ENCODE measurements around the gene LEFTY1. TPM values are rescaled to one million over a fixed set of nuclear protein-coding genes. Genes with fewer than 3 reads are reported as not detected.

LEFTY1 gene
- total and polyA plus RNA-seq, 2 of the 13 experiments (the other 11 are each of a cell fraction or from before 2014, with no cell fraction given): 0.29 to 0.79 TPM

GRCh38 chr1:225873281-225873850, 15.6 kb downstream of the LEFTY1 start (continued):
- no peak for TF ChIP-seq HMGXB3 (CRISPR knock-in tag; IDR thresholded peaks at IDR 0.05; ENCODE audit: borderline replicate concordance)
- no peak for TF ChIP-seq ZNF878 (CRISPR knock-in tag; IDR thresholded peaks at IDR 0.05)
- TF ChIP-seq CREM (IDR thresholded peaks at IDR 0.05): no peak
- no peak for TF ChIP-seq CREM (CRISPR knock-in tag; IDR thresholded peaks at IDR 0.05)
- no peak for TF ChIP-seq ATAD3A (CRISPR knock-in tag; IDR thresholded peaks at IDR 0.05)
- TF ChIP-seq PCBP2 (optimal IDR thresholded peaks at IDR 0.05; ENCODE audit: low read depth, low read length, poor library complexity, severe bottlenecking): no peak
- no peak for TF ChIP-seq ZNF672 (CRISPR knock-in tag; IDR thresholded peaks at IDR 0.05)

DNA sequence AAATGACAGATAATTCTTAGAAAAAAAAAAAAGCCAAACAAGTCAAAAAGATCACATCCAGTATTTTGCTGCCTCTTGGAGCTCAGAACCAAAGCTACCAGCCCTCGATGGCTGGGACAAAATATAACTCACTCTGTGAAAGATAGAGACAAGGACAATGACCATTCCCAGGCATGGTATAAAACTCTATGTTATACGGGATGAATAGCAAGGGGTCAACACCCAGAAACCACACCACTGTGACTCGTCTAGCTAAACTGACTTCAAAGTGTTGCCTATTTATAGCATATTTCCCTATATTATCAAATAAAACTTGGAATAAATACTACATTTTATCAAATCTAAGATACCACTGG, 16.9 kb downstream of the LEFTY1 start:
- no peaks in the 10 kb centered on the region for H3K27me3 ChIP-seq (ENCODE audit: control insufficient read depth in 1 of 2, insufficient read depth in 2 of 2, low read length in 2 of 2)
- in situ Hi-C loops (cut with HindIII; ENCODE audit: extremely low pct_ligation_motif_present, low pct_unique_long_range_greater_than_20kb): no loop called here
- 93% methylated on average over 3 of the region's 3 CpGs for WGBS (ENCODE audit: low lambda C conversion rate)
- ChIA-PET CTCF (ENCODE audit: low intra/inter-chr PET ratio, low total read pairs) (no interaction called here), POLR2A (interaction anchor here (2.2 kb wide), 1 partner anchor 10 kb away, joined by 12 read pairs; the partner anchor contains the start of gene TMEM63A)
- DNase-seq (ENCODE audit: low spot score): no peak
- no peak for FAIRE-seq
- H3K4me1 ChIP-seq (ENCODE audit: insufficient read depth, low read length): peaks cover 9% of the 10 kb centered on the region
- no peak overlapping the region for H3K9ac ChIP-seq (ENCODE audit: insufficient read depth, low read depth, low read length)
- H4K20me1 ChIP-seq (ENCODE audit: insufficient read depth, low read length): no peaks in the 10 kb centered on the region
- BruUV-seq (replicated peaks): no TSS peak
- ATAC-seq: no peak
- TF ChIP-seq NFYC (CRISPR knock-in tag; IDR thresholded peaks at IDR 0.05) (no peak), RXRA (CRISPR knock-in tag; IDR thresholded peaks at IDR 0.05) (no peak), ZNF331 (CRISPR knock-in tag; IDR thresholded peaks at IDR 0.05) (no peak), SSRP1 (CRISPR knock-in tag; IDR thresholded peaks at IDR 0.05) (no peak), ZNF850 (CRISPR knock-in tag; conservative IDR thresholded peaks at IDR 0.05) (no peak), SKIL (CRISPR knock-in tag; IDR thresholded peaks at IDR 0.05; ENCODE audit: borderline replicate concordance) (no peak), ZNF12 (CRISPR knock-in tag; IDR thresholded peaks at IDR 0.05) (no peak), LBX2 (CRISPR knock-in tag; IDR thresholded peaks at IDR 0.05; ENCODE audit: borderline replicate concordance) (no peak)
- no peak overlapping the region for H3K4me3 ChIP-seq (replicated peaks in 1 of 3; ENCODE audit: insufficient read depth in 1 of 3, low read depth in 2 of 3, low read length in 3 of 3)
- no peaks in the 10 kb centered on the region for H3K79me2 ChIP-seq (ENCODE audit: insufficient read depth, low read length)
- intact Hi-C loops (cut with micrococcal nuclease; ENCODE audit: unreplicated experiment): no loop called here
- H3K9me3 ChIP-seq (ENCODE audit: low read length): no peaks in the 10 kb centered on the region
- H3K36me3 ChIP-seq (replicated peaks in 1 of 2; ENCODE audit: control insufficient read depth in 1 of 2, insufficient read depth in 2 of 2, low read length in 2 of 2): peaks cover 16 to 72% of the 10 kb centered on the region in 2 experiments
- no peak overlapping the region for H2AFZ ChIP-seq (ENCODE audit: low read length)
- no peak overlapping the region for H3K4me2 ChIP-seq (ENCODE audit: low read depth, low read length)
- H3K27ac ChIP-seq (ENCODE audit: extremely low read length, insufficient read depth, low read length): no peak overlapping the region
